ENCODE measurements around the gene ASIC2.

ASIC2 gene

GRCh38 chr17:33015716-33016346 lies 277.3 kb downstream of the ASIC2 start:
- H3K27me3 ChIP-seq (ENCODE audit: control insufficient read depth, insufficient read depth, low read length) = no peaks in the 10 kb centered on the region
- H3K9me3 ChIP-seq (ENCODE audit: control insufficient read depth, low read length) = no peaks in the 10 kb centered on the region
- H3K4me3 ChIP-seq (ENCODE audit: low read length) = no peak overlapping the region
- no peaks in the 10 kb centered on the region for H3K4me1 ChIP-seq (ENCODE audit: control insufficient read depth, insufficient read depth, low read length)
- H3K9ac ChIP-seq (ENCODE audit: low read length) = no peak overlapping the region
- no peaks in the 10 kb centered on the region for H3K36me3 ChIP-seq (ENCODE audit: control insufficient read depth, insufficient read depth, low read length)

GRCh38 chr17:33014751-33015150 lies 278.3 kb downstream of the ASIC2 start:
- Histone ChIP-seq H3K9me3 (ENCODE audit: control insufficient read depth, low read length) (no peaks in the 10 kb centered on the region), H3K4me1 (ENCODE audit: control insufficient read depth, insufficient read depth, low read length) (no peaks in the 10 kb centered on the region), H3K4me3 (ENCODE audit: low read length) (no peak overlapping the region), H3K36me3 (ENCODE audit: control insufficient read depth, insufficient read depth, low read length) (no peaks in the 10 kb centered on the region), H3K9ac (ENCODE audit: low read length) (no peak overlapping the region), H3K27me3 (ENCODE audit: control insufficient read depth, insufficient read depth, low read length) (no peaks in the 10 kb centered on the region)

- no peaks in the 10 kb centered on the region for H3K9me3 ChIP-seq (ENCODE audit: control insufficient read depth, low read length)
- no peaks in the 10 kb centered on the region for H3K36me3 ChIP-seq (ENCODE audit: control insufficient read depth, insufficient read depth, low read length)
- H3K9ac ChIP-seq (ENCODE audit: low read length) = no peak overlapping the region
- H3K27me3 ChIP-seq (ENCODE audit: control insufficient read depth, insufficient read depth, low read length) = no peaks in the 10 kb centered on the region
- no peak overlapping the region for H3K4me3 ChIP-seq (ENCODE audit: low read length)
- no peaks in the 10 kb centered on the region for H3K4me1 ChIP-seq (ENCODE audit: control insufficient read depth, insufficient read depth, low read length)
Observed at GRCh38 chr17:33013596-33014375, 279.3 kb downstream of the ASIC2 start.

DNA sequence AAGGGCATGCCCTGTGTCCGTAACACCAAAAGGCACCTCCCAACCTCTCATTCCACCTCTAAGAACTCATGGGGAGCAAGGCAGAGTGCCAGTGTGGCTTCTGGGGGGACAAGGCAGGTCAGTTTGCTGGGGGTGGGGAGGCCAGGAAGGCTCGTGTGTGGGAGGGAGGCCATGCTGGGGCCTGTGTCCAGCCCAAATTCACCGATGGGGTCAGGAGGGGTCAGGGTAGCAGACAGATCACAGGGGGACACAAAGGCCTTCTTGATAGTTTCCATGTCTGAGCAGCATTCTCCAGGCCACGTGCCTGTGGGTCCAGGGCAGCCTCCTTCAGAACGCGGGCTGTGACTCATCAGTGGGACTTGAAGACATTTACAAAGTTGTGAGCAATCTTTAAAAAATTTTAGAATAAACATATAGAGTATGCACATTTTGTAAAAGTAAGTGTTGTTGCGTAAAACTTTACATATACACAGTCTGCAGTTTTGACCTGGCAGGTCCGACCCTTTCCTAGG lies 280.5 kb downstream of the ASIC2 start:
- Histone ChIP-seq H3K4me1 (ENCODE audit: control insufficient read depth, insufficient read depth, low read length) (no peaks in the 10 kb centered on the region), H3K4me3 (ENCODE audit: low read length) (no peak overlapping the region), H3K9ac (ENCODE audit: low read length) (no peak overlapping the region), H3K9me3 (ENCODE audit: control insufficient read depth, low read length) (no peaks in the 10 kb centered on the region), H3K27me3 (ENCODE audit: control insufficient read depth, insufficient read depth, low read length) (no peaks in the 10 kb centered on the region), H3K36me3 (ENCODE audit: control insufficient read depth, insufficient read depth, low read length) (no peaks in the 10 kb centered on the region)

- Histone ChIP-seq H3K9ac (ENCODE audit: low read length) (no peak overlapping the region), H3K27me3 (ENCODE audit: control insufficient read depth, insufficient read depth, low read length) (no peaks in the 10 kb centered on the region), H3K36me3 (ENCODE audit: control insufficient read depth, insufficient read depth, low read length) (no peaks in the 10 kb centered on the region), H3K9me3 (ENCODE audit: control insufficient read depth, low read length) (no peaks in the 10 kb centered on the region), H3K4me3 (ENCODE audit: low read length) (no peak overlapping the region), H3K4me1 (ENCODE audit: control insufficient read depth, insufficient read depth, low read length) (no peaks in the 10 kb centered on the region)
Observed at GRCh38 chr17:33009636-33010035, 283.5 kb downstream of the ASIC2 start.

DNA sequence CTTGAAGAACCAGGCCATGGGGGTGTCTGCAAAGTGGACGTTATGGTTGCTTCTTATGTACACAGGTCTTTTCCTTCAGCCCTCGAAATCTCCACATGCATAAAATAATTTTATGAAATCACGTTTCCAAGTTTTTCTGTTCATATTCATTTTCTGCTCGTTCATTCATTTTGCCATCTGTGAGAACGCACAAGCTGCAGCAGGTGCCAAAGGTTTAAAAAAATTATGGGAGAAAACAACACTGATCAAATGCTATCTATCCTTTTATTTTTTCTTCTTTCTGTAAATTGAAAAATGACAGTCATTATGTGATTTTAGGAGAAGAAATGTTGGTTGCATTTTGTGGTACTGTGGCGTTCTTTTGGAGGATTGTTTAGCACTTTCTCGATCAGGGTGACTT lies 285.9 kb downstream of the ASIC2 start:
- Histone ChIP-seq H3K27me3 (ENCODE audit: control insufficient read depth, insufficient read depth, low read length) (no peaks in the 10 kb centered on the region), H3K36me3 (ENCODE audit: control insufficient read depth, insufficient read depth, low read length) (no peaks in the 10 kb centered on the region), H3K4me1 (ENCODE audit: control insufficient read depth, insufficient read depth, low read length) (no peaks in the 10 kb centered on the region)

GRCh38 chr17:33002246-33002645 lies 290.8 kb downstream of the ASIC2 start:
- peaks cover 7% of the 10 kb centered on the region for H3K4me1 ChIP-seq (ENCODE audit: control insufficient read depth, insufficient read depth, low read length)
- peaks cover 7% of the 10 kb centered on the region for H3K27me3 ChIP-seq (ENCODE audit: control insufficient read depth, insufficient read depth, low read length)
- H3K36me3 ChIP-seq (ENCODE audit: control insufficient read depth, insufficient read depth, low read length) = no peaks in the 10 kb centered on the region

More for the DNA sequence above, 285.9 kb downstream of the ASIC2 start:
- Histone ChIP-seq H3K9ac (ENCODE audit: low read length) (no peak overlapping the region), H3K9me3 (ENCODE audit: control insufficient read depth, low read length) (no peaks in the 10 kb centered on the region), H3K4me3 (ENCODE audit: low read length) (no peak overlapping the region)

DNA sequence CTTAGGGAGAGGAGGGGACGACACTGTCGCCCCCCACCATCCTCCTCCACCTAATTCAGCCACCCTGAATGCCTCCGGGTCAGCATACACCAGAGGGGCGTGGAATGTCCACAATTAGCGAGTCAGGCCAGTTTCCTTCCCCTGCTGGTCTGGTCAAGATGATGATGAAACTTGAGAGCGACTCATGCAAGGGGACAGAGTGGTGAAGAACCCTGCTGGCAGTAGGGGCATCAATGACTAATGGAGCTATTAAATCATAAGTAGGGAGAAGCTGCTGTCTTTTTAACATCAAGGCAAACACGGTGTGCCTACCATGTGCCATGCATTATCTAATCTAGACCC lies 294.2 kb downstream of the ASIC2 start:
- no peaks in the 10 kb centered on the region for H3K36me3 ChIP-seq (ENCODE audit: control insufficient read depth, insufficient read depth, low read length)
- H3K9me3 ChIP-seq (ENCODE audit: control insufficient read depth, low read length) = no peaks in the 10 kb centered on the region
- no peak overlapping the region for H3K4me3 ChIP-seq (ENCODE audit: low read length)
- no peak overlapping the region for H3K9ac ChIP-seq (ENCODE audit: low read length)
- peaks cover 7% of the 10 kb centered on the region for H3K4me1 ChIP-seq (ENCODE audit: control insufficient read depth, insufficient read depth, low read length)
- H3K27me3 ChIP-seq (ENCODE audit: control insufficient read depth, insufficient read depth, low read length) = peaks cover 7% of the 10 kb centered on the region

More at GRCh38 chr17:33002246-33002645, 290.8 kb downstream of the ASIC2 start:
- H3K9ac ChIP-seq (ENCODE audit: low read length) = no peak overlapping the region
- H3K4me3 ChIP-seq (ENCODE audit: low read length) = no peak overlapping the region
- no peaks in the 10 kb centered on the region for H3K9me3 ChIP-seq (ENCODE audit: control insufficient read depth, low read length)

- no peaks in the 10 kb centered on the region for H3K9me3 ChIP-seq (ENCODE audit: control insufficient read depth, low read length)
- no peak overlapping the region for H3K9ac ChIP-seq (ENCODE audit: low read length)
- no peaks in the 10 kb centered on the region for H3K36me3 ChIP-seq (ENCODE audit: control insufficient read depth, insufficient read depth, low read length)
- H3K4me1 ChIP-seq (ENCODE audit: control insufficient read depth, insufficient read depth, low read length) = peaks cover 7% of the 10 kb centered on the region
- H3K4me3 ChIP-seq (ENCODE audit: low read length) = no peak overlapping the region
- peaks cover 7% of the 10 kb centered on the region for H3K27me3 ChIP-seq (ENCODE audit: control insufficient read depth, insufficient read depth, low read length)
Observed at GRCh38 chr17:32998111-32998886, 294.8 kb downstream of the ASIC2 start.

GRCh38 chr17:32995416-32996045 lies 297.6 kb downstream of the ASIC2 start:
- H3K36me3 ChIP-seq (ENCODE audit: control insufficient read depth, insufficient read depth, low read length) = no peaks in the 10 kb centered on the region
- peaks cover 17% of the 10 kb centered on the region for H3K4me1 ChIP-seq (ENCODE audit: control insufficient read depth, insufficient read depth, low read length)
- H3K4me3 ChIP-seq (ENCODE audit: low read length) = no peak overlapping the region
- no peaks in the 10 kb centered on the region for H3K9me3 ChIP-seq (ENCODE audit: control insufficient read depth, low read length)
- no peak overlapping the region for H3K9ac ChIP-seq (ENCODE audit: low read length)
- peaks cover 7% of the 10 kb centered on the region for H3K27me3 ChIP-seq (ENCODE audit: control insufficient read depth, insufficient read depth, low read length)

DNA sequence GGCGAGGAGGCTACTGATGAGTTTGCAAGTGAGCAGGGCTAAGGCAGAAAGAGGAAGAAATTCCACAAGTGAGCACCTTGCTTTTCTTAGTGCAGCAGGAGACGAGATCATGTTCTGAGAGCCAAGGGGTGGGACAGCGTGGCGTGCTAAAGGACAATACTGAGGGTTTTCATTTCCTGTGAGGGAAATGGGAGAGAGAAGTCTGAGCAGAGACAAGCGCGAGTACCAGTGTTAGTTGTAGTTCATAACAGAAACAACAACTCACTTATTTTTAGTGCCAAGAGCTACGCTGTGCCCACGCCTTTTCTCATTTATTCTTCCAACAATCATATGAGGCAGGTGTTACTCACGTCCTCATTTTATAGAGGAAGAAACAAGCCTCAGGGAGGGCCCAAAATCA lies 299.1 kb downstream of the ASIC2 start:
- Histone ChIP-seq H3K9ac (ENCODE audit: low read length) (no peak overlapping the region), H3K9me3 (ENCODE audit: control insufficient read depth, low read length) (no peaks in the 10 kb centered on the region), H3K27me3 (ENCODE audit: control insufficient read depth, insufficient read depth, low read length) (peaks cover 6% of the 10 kb centered on the region), H3K4me3 (ENCODE audit: low read length) (no peak overlapping the region), H3K36me3 (ENCODE audit: control insufficient read depth, insufficient read depth, low read length) (no peaks in the 10 kb centered on the region), H3K4me1 (ENCODE audit: control insufficient read depth, insufficient read depth, low read length) (peaks cover 17% of the 10 kb centered on the region)
